ENCODE measurements around the gene SNCB. TPM values are rescaled to one million over a fixed set of nuclear protein-coding genes. Genes with fewer than 3 reads are reported as not detected.
A peak's percentile ranks its signal among the peaks of the same experiment; 100 is the strongest.

Gene SNCB
- total RNA-seq, 1 donor from 2014 or later: 0.24 TPM

- Mint-ChIP-seq H3K4me3 (ENCODE audit: low read depth) (peak overlapping the region; percentile 68), H3K4me1 (ENCODE audit: low read depth) (peaks cover 6% of the 10 kb centered on the region), H3K9me3 (ENCODE audit: low read depth) (no peaks in the 10 kb centered on the region), H3K27me3 (peaks cover 47% of the 10 kb centered on the region), H3K36me3 (ENCODE audit: insufficient read depth) (no peaks in the 10 kb centered on the region), H3K27ac (no peak overlapping the region)
- no peak for TF ChIP-seq CTCF (IDR thresholded peaks at IDR 0.05; ENCODE audit: unreplicated experiment)
- no peak for DNase-seq (ENCODE audit: low spot score, unreplicated experiment)
These were observed 19.9 kb downstream of the SNCB start for GRCh38 chr5:176610435-176610773.

- peak within 1 kb of the TSS; percentile 88 for H3K4me3 Mint-ChIP-seq (ENCODE audit: low read depth)
- peak; percentile 29 for TF ChIP-seq CTCF (IDR thresholded peaks at IDR 0.05; ENCODE audit: unreplicated experiment)
- peaks cover 44% of the 10 kb centered on the region for H3K27me3 Mint-ChIP-seq
- no peaks in the 10 kb centered on the region for H3K9me3 Mint-ChIP-seq (ENCODE audit: low read depth)
- H3K36me3 Mint-ChIP-seq (ENCODE audit: insufficient read depth): no peaks in the 10 kb centered on the region
- peaks cover 6% of the 10 kb centered on the region for H3K4me1 Mint-ChIP-seq (ENCODE audit: low read depth)
- H3K27ac Mint-ChIP-seq: peak within 1 kb of the TSS; percentile 92
- DNase-seq (ENCODE audit: low spot score, unreplicated experiment): peak; percentile 64
These were observed 20.5 kb downstream of the SNCB start, which contains the start of gene GPRIN1 for GRCh38 chr5:176609724-176610434. Gene GPRIN1, minus strand, starts transcription at chr5:176610156. Its CDS starts 10,322 bp downstream, at chr5:176599834.

GRCh38 chr5:176608937-176609723 lies 21.2 kb downstream of the SNCB start:
- peak overlapping the region; percentile 92 for H3K27ac Mint-ChIP-seq
- H3K4me1 Mint-ChIP-seq (ENCODE audit: low read depth): peaks cover 6% of the 10 kb centered on the region

GRCh38 chr5:176608142-176608705 lies 22.1 kb downstream of the SNCB start:
- no peak for TF ChIP-seq CTCF (IDR thresholded peaks at IDR 0.05; ENCODE audit: unreplicated experiment)
- peak overlapping the region; percentile 88 for H3K4me3 Mint-ChIP-seq (ENCODE audit: low read depth)
- no peak overlapping the region for H3K27ac Mint-ChIP-seq

More at GRCh38 chr5:176608937-176609723, 21.2 kb downstream of the SNCB start:
- Mint-ChIP-seq H3K27me3 (peaks cover 39% of the 10 kb centered on the region), H3K36me3 (ENCODE audit: insufficient read depth) (no peaks in the 10 kb centered on the region), H3K4me3 (ENCODE audit: low read depth) (peak overlapping the region; percentile 88), H3K9me3 (ENCODE audit: low read depth) (no peaks in the 10 kb centered on the region)
- no peak for TF ChIP-seq CTCF (IDR thresholded peaks at IDR 0.05; ENCODE audit: unreplicated experiment)
- no peak for DNase-seq (ENCODE audit: low spot score, unreplicated experiment)

GRCh38 chr5:176606875-176607274 lies 23.5 kb downstream of the SNCB start:
- Mint-ChIP-seq H3K4me3 (ENCODE audit: low read depth) (no peak overlapping the region), H3K27me3 (peaks cover 23% of the 10 kb centered on the region), H3K36me3 (ENCODE audit: insufficient read depth) (no peaks in the 10 kb centered on the region), H3K9me3 (ENCODE audit: low read depth) (no peaks in the 10 kb centered on the region), H3K27ac (no peak overlapping the region), H3K4me1 (ENCODE audit: low read depth) (peaks cover 9% of the 10 kb centered on the region)
- TF ChIP-seq CTCF (IDR thresholded peaks at IDR 0.05; ENCODE audit: unreplicated experiment): no peak
- no peak for DNase-seq (ENCODE audit: low spot score, unreplicated experiment)

More at GRCh38 chr5:176608142-176608705, 22.1 kb downstream of the SNCB start:
- no peak for DNase-seq (ENCODE audit: low spot score, unreplicated experiment)
- H3K27me3 Mint-ChIP-seq: peaks cover 32% of the 10 kb centered on the region
- H3K9me3 Mint-ChIP-seq (ENCODE audit: low read depth): no peaks in the 10 kb centered on the region
- H3K4me1 Mint-ChIP-seq (ENCODE audit: low read depth): peaks cover 6% of the 10 kb centered on the region
- H3K36me3 Mint-ChIP-seq (ENCODE audit: insufficient read depth): no peaks in the 10 kb centered on the region

Measured in progenitor cell of endocrine pancreas (in vitro differentiated cells).